ENCODE data around the gene KIF25.
"Not testable (repeated sequence)": the region's sequence is repeated elsewhere in the genome, so short reads cannot be mapped to it uniquely, and the experiment has no call there.

Gene KIF25

GRCh38 chr6:168061269-168062210 lies 64.1 kb downstream of the KIF25 start:
- H3K4me3 ChIP-seq (ENCODE audit: low read depth, low read length) = no peak overlapping the region

GRCh38 chr6:168062346-168063289 lies 65.1 kb downstream of the KIF25 start:
- no peak overlapping the region for H3K4me3 ChIP-seq (ENCODE audit: low read depth, low read length)

- H3K4me3 ChIP-seq (ENCODE audit: low read depth, low read length) = no peak overlapping the region
Measured at GRCh38 chr6:168063431-168063830, 66.0 kb downstream of the KIF25 start.

GRCh38 chr6:168064226-168064807 lies 66.8 kb downstream of the KIF25 start:
- no peak overlapping the region for H3K4me3 ChIP-seq (ENCODE audit: low read depth, low read length)

GRCh38 chr6:168067081-168067759 lies 69.7 kb downstream of the KIF25 start:
- no peak overlapping the region for H3K4me3 ChIP-seq (ENCODE audit: low read depth, low read length)

- no peak overlapping the region for H3K4me3 ChIP-seq (ENCODE audit: low read depth, low read length)
Measured at GRCh38 chr6:168070804-168071203, 73.3 kb downstream of the KIF25 start.

- no peak overlapping the region for H3K4me3 ChIP-seq (ENCODE audit: low read depth, low read length)
Measured at GRCh38 chr6:168071620-168072019, 74.1 kb downstream of the KIF25 start.

GRCh38 chr6:168072261-168072660 lies 74.8 kb downstream of the KIF25 start:
- no peak overlapping the region for H3K4me3 ChIP-seq (ENCODE audit: low read depth, low read length)

GRCh38 chr6:168072730-168073129 lies 75.3 kb downstream of the KIF25 start:
- H3K4me3 ChIP-seq (ENCODE audit: low read depth, low read length) = no peak overlapping the region

- no peak overlapping the region for H3K4me3 ChIP-seq (ENCODE audit: low read depth, low read length)
Measured at GRCh38 chr6:168073937-168074730, 76.7 kb downstream of the KIF25 start.

GRCh38 chr6:168075216-168075615 lies 77.7 kb downstream of the KIF25 start:
- H3K4me3 ChIP-seq (ENCODE audit: low read depth, low read length) = no peak overlapping the region

GRCh38 chr6:168075787-168076202 lies 78.3 kb downstream of the KIF25 start:
- H3K4me3 ChIP-seq (ENCODE audit: low read depth, low read length) = no peak overlapping the region

- not testable (repeated sequence) for H3K4me3 ChIP-seq (ENCODE audit: low read depth, low read length)
Measured at GRCh38 chr6:168077401-168077800, 79.9 kb downstream of the KIF25 start.

GRCh38 chr6:168078175-168078942 lies 80.9 kb downstream of the KIF25 start:
- no peak overlapping the region for H3K4me3 ChIP-seq (ENCODE audit: low read depth, low read length)

- H3K4me3 ChIP-seq (ENCODE audit: low read depth, low read length) = no peak within 1 kb of the TSS
Measured at GRCh38 chr6:168078943-168079405, 81.5 kb downstream of the KIF25 start, which contains the start of gene FRMD1. Gene FRMD1, minus strand, starts transcription at chr6:168079212. Its CDS starts 118 bp downstream, at chr6:168079094.

- H3K4me3 ChIP-seq (ENCODE audit: low read depth, low read length) = no peak overlapping the region
Measured at GRCh38 chr6:168080393-168081077, 83.1 kb downstream of the KIF25 start.

GRCh38 chr6:168081858-168082546 lies 84.5 kb downstream of the KIF25 start:
- H3K4me3 ChIP-seq (ENCODE audit: low read depth, low read length) = no peak overlapping the region
